Subcutaneous adipose tissue (tissue), 4 donors: ENCODE data around the gene RBM48. TPM values are rescaled to one million over a fixed set of nuclear protein-coding genes. Genes with fewer than 3 reads are reported as not detected.

Experiments used
- CTCF ChIP-seq: fragments of 450-650 bp; IDR thresholded peaks from one replicate; pipeline ENCODE4 v1.5.1; 2016; ENCODE audit warnings: low read depth, mild to moderate bottlenecking, control low read depth, antibody characterized with exemption, moderate library complexity
- total RNA-seq, 4 donors: library from RNA; depleted of rRNA; stranded (reverse); fragments of >200 nt; gene quantifications; one replicate each; pipeline ENCODE4 v1.1.0, GENCODE V29; 2016

The RBM48 gene
- total RNA-seq, 4 donors from 2014 or later, result 9.4 to 17.2 (median 14.6) TPM

DNA sequence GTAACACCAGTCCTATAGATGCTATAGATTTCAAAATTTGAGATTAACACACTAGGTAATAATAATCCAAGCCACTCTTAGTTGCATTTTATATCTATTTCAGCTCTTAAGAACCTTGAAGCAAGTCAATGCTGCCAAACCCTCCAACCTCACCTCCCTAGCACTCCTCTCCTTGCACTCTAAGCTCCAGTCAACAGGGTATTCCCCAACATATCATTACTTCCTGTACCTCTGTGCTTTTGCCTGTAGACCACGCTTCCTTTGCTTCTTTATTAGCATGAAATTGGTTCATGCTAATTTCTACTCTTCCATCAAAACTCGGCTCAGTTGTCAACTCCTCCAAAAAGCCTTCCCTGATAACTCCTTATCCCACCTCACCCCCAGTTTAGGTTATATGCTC lies 24.8 kb upstream of the RBM48 start:
- TF ChIP-seq CTCF, result no peak

DNA sequence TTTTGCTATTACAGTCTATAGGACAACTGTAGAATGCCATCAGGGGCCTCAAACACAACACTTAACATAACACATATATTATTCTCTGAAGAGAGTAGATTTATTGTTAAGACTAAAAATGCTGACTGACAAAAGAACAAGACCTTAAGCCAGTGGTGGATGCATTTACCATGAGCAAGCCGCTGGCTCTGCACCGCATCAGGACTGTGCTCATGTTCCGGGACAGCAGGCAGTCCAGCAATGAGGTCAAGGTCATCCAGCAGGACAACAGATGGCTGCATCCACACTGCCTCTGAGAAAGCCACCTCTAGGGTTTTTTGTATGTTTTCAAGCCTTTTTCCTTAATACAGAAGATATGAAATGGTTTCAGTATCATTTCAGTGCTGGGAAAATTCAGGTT lies 24.0 kb upstream of the RBM48 start:
- TF ChIP-seq CTCF, result no peak

DNA sequence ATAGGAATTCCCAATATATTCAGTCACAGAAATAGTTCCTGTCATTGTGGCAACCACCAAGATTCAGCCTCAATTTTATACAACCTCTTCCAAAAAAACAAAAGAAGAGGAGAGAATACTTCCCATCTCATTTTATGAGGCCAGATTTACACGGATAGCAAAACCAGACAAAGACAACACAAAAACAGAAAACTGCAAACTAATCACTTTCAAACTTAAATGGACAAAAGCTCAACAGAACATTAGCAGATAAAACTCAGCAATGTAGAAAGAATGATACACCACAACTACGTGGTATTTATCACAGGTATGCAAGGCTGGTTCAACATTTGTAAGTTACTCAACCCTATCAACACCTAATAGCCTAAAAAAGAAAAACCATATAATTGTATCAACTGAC lies 22.2 kb upstream of the RBM48 start:
- TF ChIP-seq CTCF, result no peak

GRCh38 chr7:92508946-92509345 lies 19.6 kb upstream of the RBM48 start:
- TF ChIP-seq CTCF, result no peak

DNA sequence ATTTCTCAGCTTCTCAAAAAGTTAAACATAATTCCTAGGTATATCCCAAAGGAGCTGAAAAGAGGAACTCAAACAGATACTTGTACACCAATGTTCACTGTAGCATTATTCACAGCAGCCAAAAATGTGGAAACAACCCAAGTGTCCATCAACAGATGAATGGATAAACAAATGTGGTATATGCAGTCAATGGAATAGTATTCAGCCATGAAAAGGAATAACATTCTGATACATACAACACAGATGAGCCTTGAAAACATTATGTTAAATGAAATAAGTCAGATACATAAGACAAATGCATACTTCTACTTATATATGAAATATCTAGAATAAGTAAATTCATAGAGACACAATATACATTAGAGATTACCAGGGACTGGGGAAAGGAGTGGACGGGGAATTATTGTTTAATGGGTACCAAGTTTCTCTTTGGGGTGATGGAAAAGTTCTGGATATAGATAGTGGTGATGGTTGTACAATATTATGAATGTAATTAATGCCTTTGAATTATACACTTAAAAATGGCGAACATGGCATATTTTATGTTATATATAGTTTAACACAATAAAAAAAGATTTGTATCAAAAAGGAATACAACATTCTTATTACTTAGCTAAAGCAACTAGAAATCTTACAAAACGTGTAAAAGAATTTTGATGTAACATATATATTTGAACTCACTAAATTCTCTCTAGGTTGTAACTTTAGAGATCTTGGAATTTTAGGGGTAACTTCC lies 15.3 kb upstream of the RBM48 start:
- no peak for TF ChIP-seq CTCF

DNA sequence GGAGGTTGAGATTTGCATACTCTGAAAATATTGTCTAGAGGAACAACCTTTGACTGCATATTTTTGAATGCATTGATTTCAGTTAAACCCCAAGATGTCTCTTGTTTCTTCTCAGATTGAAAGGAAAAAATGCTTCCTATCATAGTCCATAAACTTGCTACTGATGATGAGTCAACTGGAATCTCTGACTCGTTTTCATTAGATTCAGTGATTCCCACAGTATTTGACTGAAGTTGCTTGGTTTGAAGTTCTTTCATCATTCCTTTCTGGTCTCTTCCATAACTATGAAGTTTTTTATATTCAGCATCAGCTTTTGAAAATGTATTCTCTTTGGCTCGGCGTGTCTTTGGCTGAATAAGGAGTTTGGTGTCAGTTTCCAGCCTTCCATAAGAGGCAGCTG lies 11.0 kb upstream of the RBM48 start:
- TF ChIP-seq CTCF, result no peak

GRCh38 chr7:92520024-92520423 lies 8.6 kb upstream of the RBM48 start:
- no peak for TF ChIP-seq CTCF
